CD4-positive, alpha-beta T cell treated with Interferon alpha-2 for 1 hour (primary cell): Measurements from ENCODE around the gene SMG5.

ENCODE experiments used
- DNase-seq, 2 donors: peaks; one replicate each; pipeline ENCODE4 v3.0.0-alpha.2; 2020 to 2022

Gene SMG5

DNA sequence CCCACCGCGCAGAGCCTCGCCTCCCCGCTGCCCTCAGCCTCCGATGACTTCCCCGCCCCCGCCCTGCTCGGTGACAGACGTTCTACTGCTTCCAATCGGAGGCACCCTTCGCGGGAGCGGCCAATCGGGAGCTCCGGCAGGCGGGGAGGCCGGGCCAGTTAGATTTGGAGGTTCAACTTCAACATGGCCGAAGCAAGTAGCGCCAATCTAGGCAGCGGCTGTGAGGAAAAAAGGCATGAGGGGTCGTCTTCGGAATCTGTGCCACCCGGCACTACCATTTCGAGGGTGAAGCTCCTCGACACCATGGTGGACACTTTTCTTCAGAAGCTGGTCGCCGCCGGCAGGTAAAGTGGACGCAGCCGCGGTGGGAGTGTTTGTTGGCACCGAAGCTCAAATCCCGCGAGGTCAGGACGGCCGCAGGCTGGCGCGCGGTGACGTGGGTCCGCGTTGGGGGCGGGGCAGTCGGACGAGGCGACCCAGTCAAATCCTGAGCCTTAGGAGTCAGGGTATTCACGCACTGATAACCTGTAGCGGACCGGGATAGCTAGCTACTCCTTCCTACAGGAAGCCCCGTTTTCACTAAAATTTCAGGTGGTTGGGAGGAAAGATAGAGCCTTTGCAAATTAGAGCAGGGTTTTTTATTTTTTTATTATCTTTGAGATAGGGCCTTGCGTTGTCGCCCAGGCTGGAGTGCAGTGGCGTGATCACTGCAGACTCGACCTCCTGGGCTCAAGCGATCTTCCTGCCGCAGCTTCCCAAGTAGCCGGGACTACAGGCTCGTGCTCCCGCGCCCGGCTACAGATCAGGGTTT lies 69.6 kb downstream of the SMG5 start, which contains the start of gene PMF1:
TSS of gene PMF1 (plus strand) at position 175 of the 811 bp plus-strand sequence. CDS start at position 184, 9 bp downstream.
- peak; percentile 95 to 96 for DNase-seq

DNA sequence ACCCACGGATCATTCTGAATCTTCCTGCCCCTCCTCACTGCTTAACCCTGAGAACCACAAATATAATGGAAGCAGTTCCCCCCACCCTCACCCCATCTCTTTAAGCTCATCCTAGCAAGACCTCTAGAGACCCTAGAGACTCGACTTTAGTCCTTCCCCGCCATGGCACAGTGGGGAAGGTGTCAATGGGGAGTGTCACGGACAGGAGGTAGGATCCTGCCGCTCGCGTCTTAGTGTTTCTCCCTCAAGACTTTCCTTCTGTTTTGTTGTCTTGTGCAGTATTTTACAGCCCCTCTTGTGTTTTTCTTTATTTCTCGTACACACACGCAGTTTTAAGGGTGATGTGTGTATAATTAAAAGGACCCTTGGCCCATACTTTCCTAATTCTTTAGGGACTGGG lies 70.5 kb downstream of the SMG5 start:
- no peak for DNase-seq

GRCh38 chr1:156211243-156211642 lies 71.4 kb downstream of the SMG5 start:
- no peak for DNase-seq

GRCh38 chr1:156204686-156205085 lies 77.9 kb downstream of the SMG5 start:
- DNase-seq, result no peak

DNA sequence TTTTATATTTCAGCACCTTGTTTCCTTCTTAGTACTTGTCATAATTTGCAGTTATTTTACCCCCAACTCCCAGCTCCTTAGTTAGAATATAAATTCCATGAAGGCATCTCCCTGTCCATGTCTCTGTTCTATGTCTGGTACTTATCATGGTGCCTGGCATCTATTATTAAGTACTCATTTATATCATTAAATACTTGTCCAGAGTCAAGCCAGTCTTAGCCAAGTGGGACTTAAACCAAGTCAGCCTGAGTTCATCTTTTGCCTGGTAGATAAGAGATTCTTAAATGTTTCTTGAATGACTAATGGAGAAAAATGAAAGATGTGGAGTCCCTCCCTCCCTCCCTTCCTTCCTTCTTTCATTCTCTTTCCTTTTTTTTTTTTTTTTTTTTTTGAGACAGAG lies 79.3 kb downstream of the SMG5 start:
- DNase-seq, result no peak

DNA sequence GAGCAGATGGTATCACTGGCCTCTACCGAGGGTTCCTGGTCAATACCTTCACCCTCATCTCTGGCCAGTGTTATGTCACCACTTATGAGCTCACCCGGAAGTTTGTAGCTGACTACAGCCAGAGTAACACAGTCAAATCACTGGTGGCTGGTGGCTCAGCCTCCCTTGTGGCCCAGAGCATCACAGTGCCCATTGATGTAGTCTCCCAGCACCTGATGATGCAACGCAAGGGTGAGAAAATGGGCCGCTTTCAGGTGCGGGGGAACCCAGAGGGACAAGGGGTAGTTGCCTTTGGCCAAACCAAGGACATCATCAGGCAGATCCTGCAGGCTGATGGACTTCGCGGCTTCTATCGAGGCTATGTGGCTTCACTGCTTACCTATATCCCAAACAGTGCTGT lies 82.6 kb downstream of the SMG5 start:
- DNase-seq, result no peak
